Liver (tissue), 9 donors: ENCODE measurements around the gene NFIX. TPM values are rescaled to one million over a fixed set of nuclear protein-coding genes. Genes with fewer than 3 reads are reported as not detected.

Source experiments
- DNase-seq: peaks from one replicate; pipeline ENCODE4 v3.0.0-alpha.2; 2017; ENCODE audit warnings: low spot score
- H3K27ac ChIP-seq, 2 donors: one replicate each; pipeline ENCODE4 v1.7.0; 2013; ENCODE audit warnings: inconsistent platforms in 2 of 2, low read length in 2 of 2, control low read depth in 1 of 2, low read depth in 1 of 2, mild to moderate bottlenecking in 1 of 2
- H3K27me3 ChIP-seq, 4 donors: one replicate each; pipeline versions ENCODE4 v1.6.1 to v1.7.0; 2013; ENCODE audit warnings: low read length in 3 of 4, inconsistent platforms in 1 of 4, mild to moderate bottlenecking in 1 of 4, moderate library complexity in 1 of 4; ENCODE audit not compliant: control insufficient read depth in 4 of 4, insufficient read depth in 4 of 4
- H3K36me3 ChIP-seq, 4 donors: one replicate each; pipeline versions ENCODE4 v1.6.1 to v1.7.0; 2013; ENCODE audit warnings: low read length in 3 of 4, mild to moderate bottlenecking in 3 of 4, low read depth in 1 of 4, moderate library complexity in 1 of 4; ENCODE audit not compliant: control insufficient read depth in 4 of 4, insufficient read depth in 3 of 4
- H3K4me1 ChIP-seq, 4 donors: one replicate each; pipeline versions ENCODE4 v1.6.1 to v1.7.0; 2013; ENCODE audit warnings: low read length in 3 of 4, mild to moderate bottlenecking in 3 of 4, moderate library complexity in 1 of 4; ENCODE audit not compliant: control insufficient read depth in 4 of 4, insufficient read depth in 4 of 4
- H3K4me3 ChIP-seq, 3 donors: one replicate each; pipeline versions ENCODE4 v1.6.1 to v1.7.0; 2013; ENCODE audit warnings: low read length in 3 of 3, control low read depth in 1 of 3, low read depth in 1 of 3, mild to moderate bottlenecking in 1 of 3
- H3K9ac ChIP-seq, 2 donors: one replicate each; pipeline ENCODE4 v1.7.0; 2013; ENCODE audit warnings: low read length in 2 of 2, mild to moderate bottlenecking in 2 of 2, moderate library complexity in 2 of 2, control low read depth in 1 of 2, low read depth in 1 of 2
- H3K9me3 ChIP-seq, 4 donors: one replicate each; pipeline versions ENCODE4 v1.6.1 to v1.7.0; 2013; ENCODE audit warnings: low read length in 3 of 4; ENCODE audit not compliant: control insufficient read depth in 4 of 4
- EGR1 ChIP-seq, 2 donors: IDR thresholded peaks; 2 replicates each; pipeline ENCODE4 v1.6.1; 2016 to 2018; ENCODE audit warnings: antibody characterized with exemption in 2 of 2, low read depth in 2 of 2
- FOXA1 ChIP-seq: IDR thresholded peaks from 2 replicates; pipeline ENCODE4 v1.6.1; 2016; ENCODE audit warnings: antibody characterized with exemption
- FOXA2 ChIP-seq: IDR thresholded peaks from 2 replicates; pipeline ENCODE4 v1.6.1; 2016; ENCODE audit warnings: antibody characterized with exemption
- GABPA ChIP-seq, 2 donors: IDR thresholded peaks in 1 of 2; conservative IDR thresholded peaks in 1 of 2; 2 replicates each; pipeline ENCODE4 v1.6.1; 2016; ENCODE audit warnings: antibody characterized with exemption in 2 of 2, mild to moderate bottlenecking in 1 of 2, moderate library complexity in 1 of 2
- HNF4A ChIP-seq, 2 donors: conservative IDR thresholded peaks; 2 replicates each; pipeline ENCODE4 v1.6.1; 2016; ENCODE audit warnings: antibody characterized with exemption in 2 of 2, mild to moderate bottlenecking in 2 of 2
- HNF4G ChIP-seq: IDR thresholded peaks from 2 replicates; pipeline ENCODE4 v1.6.1; 2016; ENCODE audit warnings: antibody characterized with exemption
- JUND ChIP-seq, 2 donors: IDR thresholded peaks; 2 replicates each; pipeline ENCODE4 v1.6.1; 2016; ENCODE audit warnings: antibody characterized with exemption in 2 of 2
- RAD21 ChIP-seq, 2 donors: IDR thresholded peaks; 2 replicates each; pipeline ENCODE4 v1.6.1; 2016; ENCODE audit warnings: antibody characterized with exemption in 2 of 2, mild to moderate bottlenecking in 2 of 2
- RXRA ChIP-seq, 2 donors: IDR thresholded peaks; 2 replicates each; pipeline ENCODE4 v1.6.1; 2017 to 2018; ENCODE audit warnings: antibody characterized with exemption in 2 of 2, mild to moderate bottlenecking in 1 of 2
- SP1 ChIP-seq: IDR thresholded peaks from 2 replicates; pipeline ENCODE4 v1.6.1; 2018; ENCODE audit warnings: antibody characterized with exemption, mild to moderate bottlenecking
- TAF1 ChIP-seq: conservative IDR thresholded peaks from 2 replicates; pipeline ENCODE4 v1.6.1; 2016; ENCODE audit warnings: antibody characterized with exemption, mild to moderate bottlenecking
- YY1 ChIP-seq: IDR thresholded peaks from 2 replicates; pipeline ENCODE4 v1.6.1; 2016; ENCODE audit warnings: antibody characterized with exemption, mild to moderate bottlenecking
- WGBS: extraction: QIAGEN DNeasy Blood & Tissue Kit; methylation state at CpG from one replicate; pipeline ENCODE4 v1.1.7; 2013; 5-methylcytosine and 5-hydroxymethylcytosine counted together
- polyA plus RNA-seq, 2 donors: library from polyadenylated mRNA; stranded (reverse) in 1 of 2; unstranded in 1 of 2; fragments of 200-250 nt in 1 of 2; fragments of >200 nt in 1 of 2; fragmentation: Nextera tagmentation in 1 of 2; extraction: Ambion mirVana in 1 of 2; gene quantifications; one replicate each; pipeline versions ENCODE4 v1.2.1 to v1.2.3, GENCODE V29; 2013 to 2015
- total RNA-seq, 2 donors: library from RNA; depleted of rRNA; stranded (reverse); fragments of >200 nt; gene quantifications; one replicate each; pipeline ENCODE4 v1.2.3, GENCODE V29; 2014
- TF ChIP-seq, protein P1 (sequence below): fragments of 150-350 bp; IDR thresholded peaks from 2 replicates; pipeline ENCODE4 v1.5.1; 2017; ENCODE audit warnings: improper control_type of control experiment, low read depth, low read length; ENCODE audit not compliant: missing input control
- TF ChIP-seq, protein P2 (sequence below): IDR thresholded peaks from 2 replicates; pipeline ENCODE4 v1.6.1; 2016; ENCODE audit warnings: antibody characterized with exemption
- TF ChIP-seq, protein P3 (sequence below): IDR thresholded peaks from 2 replicates; pipeline ENCODE4 v1.6.1; 2016; ENCODE audit warnings: antibody characterized with exemption, mild to moderate bottlenecking
- donor health status: healthy.
- donor health status: healthy.
- donor health status: healthy.
- donor health status: healthy.
- donor health status: healthy.

NFIX gene
- total and polyA plus RNA-seq, 4 donors: 3.3 to 18.4 (median 12.6) TPM

DNA sequence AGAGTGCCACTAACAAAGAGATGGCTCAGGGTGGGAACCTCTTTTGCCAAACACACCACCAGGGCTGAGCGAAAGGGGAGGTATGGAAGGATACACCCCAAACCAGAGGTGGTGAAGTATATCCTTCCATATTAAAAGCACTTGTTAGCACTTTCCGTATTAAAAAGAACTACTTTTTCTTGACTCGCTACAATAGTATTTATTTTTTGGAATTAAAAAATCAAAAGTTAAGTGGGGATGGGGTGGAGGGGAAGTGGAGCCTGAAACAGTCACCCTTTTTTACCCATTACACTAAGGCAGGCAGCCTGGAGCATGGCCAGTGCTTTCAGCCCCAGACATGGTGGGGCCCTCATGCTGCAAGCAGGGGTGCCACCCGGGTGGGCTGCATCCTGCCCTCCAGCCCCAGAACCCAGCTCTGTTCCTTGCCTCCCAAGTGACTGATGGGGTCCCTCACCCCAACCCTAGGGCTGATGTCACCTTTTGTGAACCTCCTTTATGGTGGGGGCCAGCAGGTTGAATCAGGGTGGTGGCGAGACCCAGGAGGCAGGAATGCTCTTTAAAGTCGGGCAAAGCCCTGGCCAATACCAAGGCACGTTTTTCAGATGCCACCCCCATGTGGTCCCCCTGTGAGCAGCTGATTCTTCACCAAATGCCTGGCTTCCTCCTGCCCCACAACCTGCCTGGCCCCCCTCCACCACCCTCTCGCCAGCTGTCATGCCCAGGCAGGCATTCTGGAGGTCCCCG lies 76.3 kb downstream of the NFIX start:
- Histone ChIP-seq H3K36me3 (peaks cover 0 to 20% (median 2%) of the 10 kb centered on the region in 4 donors), H3K4me1 (peaks cover 0 to 12% (median 2%) of the 10 kb centered on the region in 4 donors), H3K9me3 (no peaks in the 10 kb centered on the region), H3K27me3 (no peaks in the 10 kb centered on the region), H3K27ac (no peak overlapping the region), H3K9ac (no peak overlapping the region), H3K4me3 (no peak overlapping the region)
- WGBS: 81% methylated on average over 9 of the region's 9 CpGs
- DNase-seq: no peak
- TF ChIP-seq YY1 (no peak), JUND (IDR thresholded peaks at IDR 0.05) (no peak), FOXA1 (no peak), RXRA (IDR thresholded peaks at IDR 0.05) (no peak), RAD21 (IDR thresholded peaks at IDR 0.05) (no peak), HNF4G (no peak), EGR1 (IDR thresholded peaks at IDR 0.05; ENCODE audit: low read depth in 2 of 2) (no peak), SP1 (no peak), FOXA2 (no peak), HNF4A (conservative IDR thresholded peaks at IDR 0.05) (no peak), GABPA (IDR thresholded peaks at IDR 0.05 in 1 of 2, conservative IDR thresholded peaks at IDR 0.05 in 1 of 2) (no peak), TAF1 (no peak)
- TF ChIP-seq, protein P1, sequence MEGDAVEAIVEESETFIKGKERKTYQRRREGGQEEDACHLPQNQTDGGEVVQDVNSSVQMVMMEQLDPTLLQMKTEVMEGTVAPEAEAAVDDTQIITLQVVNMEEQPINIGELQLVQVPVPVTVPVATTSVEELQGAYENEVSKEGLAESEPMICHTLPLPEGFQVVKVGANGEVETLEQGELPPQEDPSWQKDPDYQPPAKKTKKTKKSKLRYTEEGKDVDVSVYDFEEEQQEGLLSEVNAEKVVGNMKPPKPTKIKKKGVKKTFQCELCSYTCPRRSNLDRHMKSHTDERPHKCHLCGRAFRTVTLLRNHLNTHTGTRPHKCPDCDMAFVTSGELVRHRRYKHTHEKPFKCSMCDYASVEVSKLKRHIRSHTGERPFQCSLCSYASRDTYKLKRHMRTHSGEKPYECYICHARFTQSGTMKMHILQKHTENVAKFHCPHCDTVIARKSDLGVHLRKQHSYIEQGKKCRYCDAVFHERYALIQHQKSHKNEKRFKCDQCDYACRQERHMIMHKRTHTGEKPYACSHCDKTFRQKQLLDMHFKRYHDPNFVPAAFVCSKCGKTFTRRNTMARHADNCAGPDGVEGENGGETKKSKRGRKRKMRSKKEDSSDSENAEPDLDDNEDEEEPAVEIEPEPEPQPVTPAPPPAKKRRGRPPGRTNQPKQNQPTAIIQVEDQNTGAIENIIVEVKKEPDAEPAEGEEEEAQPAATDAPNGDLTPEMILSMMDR: no peak
- TF ChIP-seq, protein P2, sequence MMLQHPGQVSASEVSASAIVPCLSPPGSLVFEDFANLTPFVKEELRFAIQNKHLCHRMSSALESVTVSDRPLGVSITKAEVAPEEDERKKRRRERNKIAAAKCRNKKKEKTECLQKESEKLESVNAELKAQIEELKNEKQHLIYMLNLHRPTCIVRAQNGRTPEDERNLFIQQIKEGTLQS: no peak
- TF ChIP-seq, protein P3, sequence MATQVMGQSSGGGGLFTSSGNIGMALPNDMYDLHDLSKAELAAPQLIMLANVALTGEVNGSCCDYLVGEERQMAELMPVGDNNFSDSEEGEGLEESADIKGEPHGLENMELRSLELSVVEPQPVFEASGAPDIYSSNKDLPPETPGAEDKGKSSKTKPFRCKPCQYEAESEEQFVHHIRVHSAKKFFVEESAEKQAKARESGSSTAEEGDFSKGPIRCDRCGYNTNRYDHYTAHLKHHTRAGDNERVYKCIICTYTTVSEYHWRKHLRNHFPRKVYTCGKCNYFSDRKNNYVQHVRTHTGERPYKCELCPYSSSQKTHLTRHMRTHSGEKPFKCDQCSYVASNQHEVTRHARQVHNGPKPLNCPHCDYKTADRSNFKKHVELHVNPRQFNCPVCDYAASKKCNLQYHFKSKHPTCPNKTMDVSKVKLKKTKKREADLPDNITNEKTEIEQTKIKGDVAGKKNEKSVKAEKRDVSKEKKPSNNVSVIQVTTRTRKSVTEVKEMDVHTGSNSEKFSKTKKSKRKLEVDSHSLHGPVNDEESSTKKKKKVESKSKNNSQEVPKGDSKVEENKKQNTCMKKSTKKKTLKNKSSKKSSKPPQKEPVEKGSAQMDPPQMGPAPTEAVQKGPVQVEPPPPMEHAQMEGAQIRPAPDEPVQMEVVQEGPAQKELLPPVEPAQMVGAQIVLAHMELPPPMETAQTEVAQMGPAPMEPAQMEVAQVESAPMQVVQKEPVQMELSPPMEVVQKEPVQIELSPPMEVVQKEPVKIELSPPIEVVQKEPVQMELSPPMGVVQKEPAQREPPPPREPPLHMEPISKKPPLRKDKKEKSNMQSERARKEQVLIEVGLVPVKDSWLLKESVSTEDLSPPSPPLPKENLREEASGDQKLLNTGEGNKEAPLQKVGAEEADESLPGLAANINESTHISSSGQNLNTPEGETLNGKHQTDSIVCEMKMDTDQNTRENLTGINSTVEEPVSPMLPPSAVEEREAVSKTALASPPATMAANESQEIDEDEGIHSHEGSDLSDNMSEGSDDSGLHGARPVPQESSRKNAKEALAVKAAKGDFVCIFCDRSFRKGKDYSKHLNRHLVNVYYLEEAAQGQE: no peak

GRCh38 chr19:13072188-13072908 lies 77.1 kb downstream of the NFIX start:
- Histone ChIP-seq H3K4me1 (peaks cover 0 to 7% (median 0%) of the 10 kb centered on the region in 4 donors), H3K9me3 (no peaks in the 10 kb centered on the region), H3K4me3 (no peak overlapping the region), H3K27me3 (no peaks in the 10 kb centered on the region), H3K36me3 (peaks cover 0 to 20% (median 2%) of the 10 kb centered on the region in 4 donors), H3K9ac (no peak overlapping the region), H3K27ac (no peak overlapping the region)
- WGBS: 94% methylated on average over 9 of the region's 9 CpGs
- no peak for TF ChIP-seq YY1
- DNase-seq: no peak
